ENCODE data around the gene CALCA.
"Not testable (repeated sequence)": the region's sequence is repeated elsewhere in the genome, so short reads cannot be mapped to it uniquely, and the experiment has no call there.

The CALCA gene

DNA sequence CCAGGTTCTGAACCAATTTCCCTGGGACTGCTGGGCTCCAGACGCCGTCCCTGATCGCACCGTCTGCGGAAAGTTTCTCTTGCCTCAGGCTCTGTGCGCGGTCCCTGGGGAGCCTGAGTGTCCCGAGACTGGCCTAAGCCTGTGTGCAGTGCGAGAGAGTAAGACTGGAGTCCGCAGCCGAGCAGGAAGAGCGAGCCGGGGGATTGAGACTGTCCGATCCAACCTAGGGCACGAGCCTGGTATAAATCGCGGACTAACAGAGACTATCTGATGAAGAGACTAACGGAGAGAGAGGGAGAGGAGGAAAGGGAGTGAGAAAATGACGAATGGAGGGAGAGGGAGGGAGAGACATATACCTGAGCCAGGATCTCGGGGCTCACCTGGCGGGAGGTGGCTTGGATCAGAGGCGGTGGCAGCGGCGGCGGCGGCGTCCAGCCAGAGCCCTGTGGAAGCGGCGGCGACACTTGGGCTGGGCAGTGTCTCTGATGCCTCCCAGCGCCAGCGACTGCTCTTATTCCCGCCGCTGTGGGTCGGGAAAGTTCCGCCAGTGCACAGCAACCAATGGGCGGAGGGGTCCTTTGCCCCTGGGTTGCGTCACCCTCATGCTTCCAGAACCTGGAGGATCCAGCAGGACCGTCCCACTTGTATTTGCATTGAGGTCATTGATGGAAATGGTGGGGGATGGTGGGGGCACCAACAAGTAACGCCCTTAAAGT is at the start of gene CALCA:
Gene CALCA, minus strand, starts transcription at position 487 of the 716 bp plus-strand sequence. CDS start 1,159 bp downstream, outside the sequence.
- no peak for DNase-seq (ENCODE audit: low spot score)

DNA sequence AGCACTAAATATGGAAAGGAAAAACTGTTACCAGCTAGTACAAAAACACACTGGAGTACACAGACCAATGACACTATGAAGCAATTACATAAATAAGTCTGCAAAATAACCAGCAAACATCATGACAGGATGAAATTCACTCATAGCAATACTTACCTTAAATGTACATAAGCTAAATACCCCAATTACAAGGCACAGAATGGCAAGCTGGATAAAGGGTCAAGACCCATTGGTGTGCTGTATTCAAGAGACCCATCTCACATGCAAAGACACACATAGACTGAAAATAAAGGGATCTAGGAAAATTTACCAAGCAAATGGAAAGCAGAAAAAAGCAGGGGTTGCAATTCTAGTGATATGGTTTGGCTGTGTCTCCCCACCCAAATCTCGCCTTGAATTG is 44.0 kb upstream of the CALCA start:
- DNase-seq (ENCODE audit: low spot score): no peak

- no peak for DNase-seq (ENCODE audit: low spot score)
Observed at GRCh38 chr11:15011776-15012345, 39.7 kb upstream of the CALCA start.

- no peak for DNase-seq (ENCODE audit: low spot score)
Observed at GRCh38 chr11:15010865-15011264, 38.7 kb upstream of the CALCA start.

- no peak for DNase-seq (ENCODE audit: low spot score)
Observed at GRCh38 chr11:15006139-15006759, 34.1 kb upstream of the CALCA start.

GRCh38 chr11:14988133-14988532 is 16.0 kb upstream of the CALCA start:
- DNase-seq (ENCODE audit: low spot score): not testable (repeated sequence)

GRCh38 chr11:14981507-14981906 is 9.4 kb upstream of the CALCA start:
- no peak for DNase-seq (ENCODE audit: low spot score)

DNA sequence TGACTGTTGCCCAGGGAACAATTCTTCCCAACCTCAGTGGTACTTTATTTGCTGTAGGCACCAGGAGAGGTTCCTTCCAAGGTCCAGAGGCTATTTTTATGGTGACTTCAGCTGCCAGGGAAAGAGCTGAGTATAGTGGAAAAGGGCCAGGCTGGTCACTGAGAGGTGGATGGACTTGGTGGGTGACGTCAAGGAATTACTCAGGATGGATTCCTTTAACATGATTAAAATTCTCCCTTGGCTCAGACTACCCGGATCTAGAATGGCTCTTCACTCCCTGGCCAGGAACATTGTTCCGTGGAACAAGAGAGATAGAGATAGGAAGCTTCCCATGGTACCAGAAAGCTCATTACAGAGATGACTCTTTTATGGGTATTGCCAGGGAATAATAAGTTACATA is 8.7 kb upstream of the CALCA start:
- no peak for DNase-seq (ENCODE audit: low spot score)

GRCh38 chr11:14977101-14977880 is 5.1 kb upstream of the CALCA start:
- DNase-seq (ENCODE audit: low spot score): no peak

DNA sequence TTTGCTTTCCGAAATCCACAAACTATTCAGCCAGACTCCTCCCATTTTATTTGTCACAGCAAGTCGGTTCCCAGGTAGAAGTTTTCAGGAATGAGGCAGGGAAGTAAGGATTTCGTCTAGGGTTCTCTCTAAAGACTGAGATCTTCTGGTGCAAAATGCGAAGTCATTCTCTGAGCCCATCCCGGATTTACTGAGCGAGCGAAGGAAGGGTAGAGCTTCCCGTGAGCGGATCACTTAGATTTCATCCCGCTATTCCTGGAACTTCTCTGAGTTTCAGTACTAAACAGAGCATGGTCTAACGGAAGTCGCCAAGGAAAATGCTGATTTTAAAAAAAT is 3.1 kb upstream of the CALCA start:
- DNase-seq (ENCODE audit: low spot score): no peak

DNA sequence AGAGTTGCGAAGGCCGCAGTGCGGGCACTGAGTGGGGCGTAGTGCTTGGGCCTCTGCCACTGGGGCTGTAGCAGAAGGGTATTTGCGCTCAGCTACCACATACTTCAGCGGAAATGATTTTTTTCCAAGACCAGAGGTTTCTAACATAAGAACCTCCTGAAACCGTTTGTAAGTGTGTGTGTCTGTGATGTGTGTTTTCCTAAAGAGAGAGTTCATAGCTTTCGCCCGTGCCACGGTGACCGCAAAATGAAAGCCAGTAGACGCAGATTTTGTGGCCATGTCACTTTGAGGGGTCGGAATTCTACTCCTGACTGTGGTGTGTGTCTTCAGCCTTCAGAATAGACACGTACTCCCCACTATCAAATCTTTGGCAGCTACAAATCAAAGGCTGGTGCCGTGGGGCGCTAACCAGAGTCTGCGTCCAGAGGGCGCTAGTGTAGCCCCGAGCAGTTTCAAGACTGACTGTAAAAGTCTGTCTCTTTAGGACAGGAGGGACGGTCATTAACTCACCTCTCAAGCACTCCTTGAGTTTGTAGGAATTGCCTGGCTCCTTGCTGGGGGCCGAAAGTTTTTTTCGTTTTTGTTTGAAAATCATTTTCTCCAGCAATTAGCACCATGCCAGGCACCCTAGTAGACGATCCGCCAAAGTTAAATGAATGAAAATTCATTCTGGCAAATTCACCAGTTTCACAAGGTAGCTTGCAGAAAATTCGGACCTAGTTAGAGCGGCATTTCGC is 2.5 kb upstream of the CALCA start:
- DNase-seq (ENCODE audit: low spot score): no peak

DNA sequence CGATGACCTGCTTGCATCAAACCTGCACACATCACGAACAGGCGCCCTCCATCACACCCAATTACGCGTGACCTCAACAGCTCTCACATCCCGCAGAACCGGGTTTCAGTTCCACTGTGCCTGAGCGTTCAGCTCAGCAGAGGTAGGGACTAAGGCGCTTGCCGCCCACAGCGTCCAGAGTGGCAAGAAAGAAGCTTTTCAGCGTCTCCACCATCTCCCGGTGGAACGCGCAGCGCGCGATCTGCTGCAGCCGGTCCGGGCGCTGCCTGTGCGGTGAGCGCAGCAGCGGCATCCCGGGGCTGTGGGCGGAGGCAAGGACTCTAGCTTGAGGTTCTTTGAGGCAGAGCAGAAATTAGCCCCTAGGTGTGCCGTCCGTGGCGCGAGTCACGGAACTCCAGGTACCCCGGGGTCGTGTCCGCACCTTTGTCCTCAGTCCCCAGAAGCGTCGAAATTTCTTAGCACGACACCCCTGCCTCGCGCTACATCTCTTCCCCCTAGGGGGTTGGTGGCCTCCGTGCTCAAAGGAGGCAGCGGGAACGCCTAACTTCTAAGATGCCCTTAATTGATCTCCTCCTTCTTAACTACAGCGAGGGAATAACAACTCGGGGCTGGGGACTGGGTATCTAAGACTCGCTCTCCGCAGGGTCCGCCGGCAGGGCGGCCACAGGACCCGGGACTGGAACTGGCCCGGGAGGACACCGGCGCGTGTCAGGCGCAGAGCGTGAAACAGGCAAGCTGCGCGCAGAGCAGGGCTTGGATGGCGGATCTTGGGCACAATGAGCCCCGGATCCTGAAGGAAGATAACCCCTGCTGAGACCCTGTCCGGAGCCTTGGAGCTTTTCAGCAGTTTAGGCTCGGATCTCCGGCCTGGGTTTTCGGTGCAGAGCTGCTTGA is 1.7 kb upstream of the CALCA start:
- DNase-seq (ENCODE audit: low spot score): no peak

- no peak for DNase-seq (ENCODE audit: low spot score)
Observed at GRCh38 chr11:14972581-14973495, 687 bp upstream of the CALCA start.

DNA sequence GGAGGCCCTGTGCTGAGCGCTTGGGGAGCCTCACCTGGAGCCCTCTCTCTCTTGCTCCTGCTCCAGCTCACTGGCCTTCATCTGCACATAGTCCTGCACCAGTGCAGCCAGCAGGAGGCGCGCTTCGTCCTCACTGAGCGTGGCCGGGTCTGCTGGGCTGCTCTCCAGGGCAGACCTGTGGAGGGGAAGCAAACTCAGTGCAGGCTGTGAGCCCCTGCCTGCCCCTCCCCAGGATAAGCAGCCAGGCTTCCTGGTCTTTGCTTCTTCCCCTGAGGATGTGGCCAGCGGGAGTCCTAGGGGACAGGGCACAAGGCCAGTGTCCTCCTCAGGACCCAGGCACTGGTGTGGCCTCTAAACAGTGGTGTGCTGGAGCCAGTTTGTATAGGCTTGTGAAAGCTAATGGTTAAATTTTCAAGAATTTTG is 2.2 kb downstream of the CALCA start:
- DNase-seq (ENCODE audit: low spot score): no peak

- DNase-seq (ENCODE audit: low spot score): no peak
Observed at GRCh38 chr11:14967581-14968243, 4.4 kb downstream of the CALCA start.

- DNase-seq (ENCODE audit: low spot score): no peak
Observed at GRCh38 chr11:14956111-14956510, 16.0 kb downstream of the CALCA start.

- DNase-seq (ENCODE audit: low spot score): no peak
Observed at GRCh38 chr11:14954581-14954980, 17.6 kb downstream of the CALCA start.

GRCh38 chr11:14953904-14954303 is 18.2 kb downstream of the CALCA start:
- no peak for DNase-seq (ENCODE audit: low spot score)

GRCh38 chr11:14949437-14950147 is 22.6 kb downstream of the CALCA start:
- DNase-seq (ENCODE audit: low spot score): no peak
